GM20000 (cell line): ENCODE measurements around the gene ZNF512.
"Not testable (repeated sequence)": the region's sequence is repeated elsewhere in the genome, so short reads cannot be mapped to it uniquely, and the experiment has no call there.

Experiments
- DNase-seq: peaks from one replicate; pipeline ENCODE4 v3.0.0; 2012; ENCODE audit warnings: low spot score
- TF ChIP-seq, protein P1 (sequence below): IDR thresholded peaks from 2 replicates; pipeline ENCODE4 v1.5.1; 2012; ENCODE audit warnings: mild to moderate bottlenecking, control low read depth; ENCODE audit errors: extremely low read depth, missing control alignments

Gene ZNF512

DNA sequence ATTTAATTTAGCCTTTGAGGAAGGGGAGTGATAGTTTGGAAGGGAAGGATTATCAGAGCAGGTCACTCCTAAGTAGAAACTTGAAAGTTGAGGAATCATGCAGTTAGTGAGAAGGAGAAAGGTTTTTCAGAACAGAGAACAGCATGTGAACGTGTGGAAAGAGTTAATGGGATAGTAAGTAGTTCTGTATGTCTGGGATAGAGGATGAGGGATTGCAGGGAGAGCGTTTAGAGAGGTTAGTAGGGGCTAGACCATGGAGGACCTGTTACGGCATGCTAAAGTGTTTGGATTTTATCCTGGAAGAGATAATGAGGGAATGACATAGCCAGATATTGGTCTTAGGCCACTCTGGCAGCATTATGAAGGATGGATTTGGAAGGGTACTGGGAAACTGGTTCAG is 1.8 kb downstream of the ZNF512 start:
- DNase-seq = no peak
- TF ChIP-seq, protein P1, sequence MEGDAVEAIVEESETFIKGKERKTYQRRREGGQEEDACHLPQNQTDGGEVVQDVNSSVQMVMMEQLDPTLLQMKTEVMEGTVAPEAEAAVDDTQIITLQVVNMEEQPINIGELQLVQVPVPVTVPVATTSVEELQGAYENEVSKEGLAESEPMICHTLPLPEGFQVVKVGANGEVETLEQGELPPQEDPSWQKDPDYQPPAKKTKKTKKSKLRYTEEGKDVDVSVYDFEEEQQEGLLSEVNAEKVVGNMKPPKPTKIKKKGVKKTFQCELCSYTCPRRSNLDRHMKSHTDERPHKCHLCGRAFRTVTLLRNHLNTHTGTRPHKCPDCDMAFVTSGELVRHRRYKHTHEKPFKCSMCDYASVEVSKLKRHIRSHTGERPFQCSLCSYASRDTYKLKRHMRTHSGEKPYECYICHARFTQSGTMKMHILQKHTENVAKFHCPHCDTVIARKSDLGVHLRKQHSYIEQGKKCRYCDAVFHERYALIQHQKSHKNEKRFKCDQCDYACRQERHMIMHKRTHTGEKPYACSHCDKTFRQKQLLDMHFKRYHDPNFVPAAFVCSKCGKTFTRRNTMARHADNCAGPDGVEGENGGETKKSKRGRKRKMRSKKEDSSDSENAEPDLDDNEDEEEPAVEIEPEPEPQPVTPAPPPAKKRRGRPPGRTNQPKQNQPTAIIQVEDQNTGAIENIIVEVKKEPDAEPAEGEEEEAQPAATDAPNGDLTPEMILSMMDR = no peak

DNA sequence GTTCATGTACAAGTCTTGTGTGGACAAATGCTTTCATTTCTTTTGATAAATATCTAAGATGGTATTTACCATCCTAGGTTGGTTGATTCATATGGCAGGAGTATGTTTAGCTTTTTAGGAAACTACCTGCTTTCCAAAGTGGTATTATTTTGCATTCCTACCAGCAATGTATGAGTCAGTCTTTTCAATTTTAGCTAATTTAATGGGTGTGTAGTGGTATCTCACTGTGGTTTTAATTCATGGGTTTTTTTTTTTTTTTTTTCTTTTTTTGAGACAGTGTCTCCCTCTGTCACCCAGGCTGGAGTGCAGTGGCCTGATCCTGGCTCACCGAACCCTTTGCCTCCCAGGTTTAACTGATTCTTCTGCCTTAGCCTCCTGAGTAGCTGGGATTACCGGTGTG is 4.2 kb downstream of the ZNF512 start:
- TF ChIP-seq, protein P1 = no peak

DNA sequence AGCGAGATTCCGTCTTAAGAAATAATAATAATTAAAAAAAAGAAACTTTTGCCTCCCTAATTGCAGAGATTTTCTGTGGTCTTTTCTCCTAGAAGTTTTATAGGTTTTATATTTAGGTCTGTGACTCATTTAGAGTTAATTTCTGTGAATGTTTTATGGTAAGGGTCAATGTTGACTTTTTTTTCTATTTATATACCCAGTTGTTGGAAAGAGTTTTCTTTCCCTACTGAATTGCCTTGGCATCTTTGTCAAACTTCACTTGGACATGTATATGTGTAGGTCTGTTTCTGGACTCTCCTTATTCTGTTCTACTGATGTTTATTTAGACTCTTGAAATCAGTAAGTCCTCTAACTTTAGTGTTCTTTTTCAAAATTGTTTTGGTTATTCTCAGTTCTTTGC is 5.5 kb downstream of the ZNF512 start:
- TF ChIP-seq, protein P1 = no peak
- DNase-seq = no peak

More for the DNA sequence above, 4.2 kb downstream of the ZNF512 start:
- DNase-seq = no peak

DNA sequence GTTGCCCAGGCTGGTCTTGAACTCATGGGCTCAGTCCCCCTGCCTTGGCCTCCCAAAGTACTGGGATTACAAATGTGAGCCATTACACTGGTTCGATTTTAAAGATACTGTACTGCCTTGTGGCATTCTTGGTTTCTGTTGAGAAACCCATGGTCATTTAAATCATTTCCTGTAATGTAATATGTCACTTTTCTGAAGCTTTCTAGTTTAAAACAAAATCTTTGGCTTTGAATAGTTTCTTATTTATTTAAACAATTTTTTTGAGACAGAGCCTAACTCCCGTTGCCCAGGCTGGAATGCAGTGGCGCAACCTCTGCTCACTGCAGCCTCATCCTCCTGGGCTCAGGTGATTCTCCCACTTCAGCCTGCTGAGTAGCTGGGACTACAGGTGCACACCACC is 8.9 kb downstream of the ZNF512 start:
- no peak for DNase-seq
- TF ChIP-seq, protein P1 = no peak

DNA sequence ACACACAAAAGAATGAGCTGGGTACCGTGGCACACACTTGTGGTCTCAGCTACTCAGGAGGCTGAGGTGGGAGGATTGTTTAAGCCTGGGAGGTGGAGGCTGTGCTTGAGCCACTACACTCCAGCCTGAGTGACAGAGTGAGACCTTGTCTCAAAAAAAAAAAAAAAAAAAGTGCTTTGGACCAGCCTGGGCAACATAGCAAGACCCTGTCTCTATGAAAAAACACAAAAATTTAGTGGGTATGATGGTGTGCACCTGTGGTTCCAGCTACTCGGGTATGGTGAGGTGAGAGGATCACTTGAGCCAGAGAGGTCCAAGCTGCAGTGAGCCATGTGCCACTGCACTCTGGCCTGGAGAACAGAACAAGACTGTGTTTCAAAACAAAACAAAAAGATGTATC is 10.4 kb downstream of the ZNF512 start:
- TF ChIP-seq, protein P1 = no peak

DNA sequence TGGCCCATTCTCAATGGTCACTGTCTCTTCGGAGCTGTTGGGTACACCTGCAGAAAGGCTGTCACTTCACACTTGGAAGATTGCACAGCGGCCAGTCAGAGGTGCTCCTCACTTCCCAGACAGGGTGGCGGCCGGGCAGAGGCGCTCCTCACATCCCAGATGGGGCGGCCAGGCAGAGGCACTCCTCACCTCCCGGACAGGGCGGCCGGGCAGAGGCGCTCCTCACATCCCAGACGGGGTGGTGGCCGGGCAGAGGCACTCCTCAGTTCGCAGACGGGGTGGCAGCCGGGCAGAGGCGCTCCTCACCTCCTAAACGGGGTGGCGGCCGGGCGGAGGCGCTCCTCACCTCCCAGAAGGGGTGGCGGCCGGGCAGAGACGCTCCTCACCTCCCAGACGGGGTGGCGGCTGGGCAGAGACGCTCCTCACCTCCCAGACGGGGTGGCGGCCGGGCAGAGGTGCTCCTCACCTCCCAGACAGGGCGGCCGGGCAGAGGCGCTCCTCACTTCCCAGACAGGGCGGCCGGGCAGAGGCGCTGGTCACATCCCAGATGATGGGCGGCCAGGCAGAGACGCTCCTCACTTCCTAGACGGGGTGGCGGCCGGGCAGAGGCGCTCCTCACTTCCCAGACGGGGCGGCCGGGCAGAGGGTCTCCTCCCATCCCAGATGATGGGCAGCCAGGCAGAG is 11.3 kb downstream of the ZNF512 start:
- DNase-seq = not testable (repeated sequence)

More for the DNA sequence above, 10.4 kb downstream of the ZNF512 start:
- no peak for DNase-seq

DNA sequence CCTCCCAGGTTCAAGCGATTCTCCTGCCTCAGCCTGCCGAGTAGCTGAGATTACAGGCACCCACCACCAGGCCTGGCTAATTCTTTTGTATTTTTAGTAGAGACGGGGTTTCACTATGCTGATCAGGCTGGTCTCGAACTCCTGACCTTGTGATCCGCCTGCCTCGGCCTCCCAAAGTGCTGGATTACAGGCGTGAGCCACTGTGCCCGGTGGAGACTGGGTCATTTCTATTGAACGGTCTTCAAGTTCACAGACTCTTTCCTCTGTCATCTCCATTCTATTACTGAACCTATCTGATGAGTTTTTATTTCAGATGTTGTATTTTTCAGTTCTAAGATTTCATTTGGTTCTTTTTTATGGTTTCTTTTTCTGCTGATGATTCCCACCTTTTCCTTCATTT is 12.6 kb downstream of the ZNF512 start:
- not testable (repeated sequence) for DNase-seq

DNA sequence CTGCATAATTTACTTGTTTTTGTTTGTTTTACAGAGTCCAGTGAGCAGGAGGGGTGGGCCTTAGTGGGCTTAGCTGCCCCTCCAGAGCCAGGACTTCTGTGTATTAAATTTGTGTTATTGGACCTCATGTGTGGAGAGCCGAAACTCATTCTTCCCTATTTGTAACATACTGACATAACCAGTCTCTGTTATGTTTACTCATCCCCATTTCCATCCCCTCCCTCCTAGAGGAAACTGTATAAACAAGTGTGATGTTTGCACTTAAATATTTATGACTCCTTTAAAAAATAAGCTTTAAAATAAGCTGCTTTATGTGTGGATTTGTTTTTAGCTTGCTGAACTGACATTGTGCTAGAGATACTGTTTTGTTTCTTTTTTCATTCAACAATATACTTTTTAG is 13.8 kb downstream of the ZNF512 start:
- DNase-seq = no peak
- TF ChIP-seq, protein P1 = no peak
